A673 (cell line): Measurements from ENCODE around the gene CPZ.

Source experiments
- EZH2 ChIP-seq: fragments of 200-600 bp; sonication (generic); IDR thresholded peaks from 2 replicates; pipeline ENCODE4 v1.6.1; 2017; ENCODE audit warnings: borderline replicate concordance, low read depth, mild to moderate bottlenecking, mixed read lengths, antibody characterized with exemption, low read length; ENCODE audit not compliant: poor library complexity, severe bottlenecking
- TF ChIP-seq, protein P1 (sequence below): fragments of 300-800, 200-600 bp; sonication (generic); conservative IDR thresholded peaks from 2 replicates; pipeline ENCODE4 v1.5.1; 2017; ENCODE audit warnings: low read depth, mild to moderate bottlenecking, antibody characterized with exemption, low read length, moderate library complexity, mixed read lengths

DNA sequence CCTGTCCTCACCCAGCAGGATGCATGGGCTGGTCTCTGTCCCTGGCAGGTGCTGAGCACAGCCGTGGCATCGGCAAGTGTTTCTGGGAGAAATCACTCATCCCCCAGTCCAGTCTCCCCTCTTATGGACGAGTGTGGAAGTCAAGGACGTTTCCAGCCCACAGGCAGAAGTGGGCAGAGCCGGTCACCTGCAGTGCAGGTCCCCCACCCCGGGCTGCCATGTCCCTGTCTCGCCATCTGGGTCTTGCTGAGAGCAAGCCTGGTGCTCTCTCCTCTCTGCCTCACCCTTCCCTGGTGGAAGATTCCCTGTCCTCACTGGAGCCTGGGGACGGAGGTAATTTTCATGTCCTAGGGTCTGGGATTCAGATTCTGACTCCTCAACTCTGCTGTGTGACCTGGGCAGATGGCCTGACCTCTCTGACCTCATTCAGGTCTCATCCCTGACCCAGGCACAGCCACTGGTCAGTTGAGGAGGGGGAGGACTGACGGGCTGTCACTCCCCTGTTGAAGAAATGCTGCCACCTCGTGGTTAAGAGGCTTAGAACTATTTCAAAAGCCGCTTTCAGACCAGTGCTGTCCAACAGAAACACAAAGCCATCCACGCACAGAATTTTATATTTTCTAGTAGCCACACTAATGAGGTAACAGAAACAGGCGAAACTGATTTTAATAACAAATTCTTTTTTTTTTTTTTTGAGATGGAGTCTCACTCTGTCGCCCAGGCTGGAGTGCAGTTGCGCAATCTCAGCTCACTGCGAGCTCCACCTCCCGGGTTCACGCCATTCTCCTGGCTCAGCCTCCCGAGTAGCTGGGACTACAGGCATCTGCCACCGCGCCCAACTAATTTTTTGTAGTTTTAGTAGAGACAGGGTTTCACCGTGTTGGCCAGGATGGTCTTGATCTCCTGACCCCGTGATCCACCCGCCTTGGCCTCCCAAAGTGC lies 1.8 kb downstream of the CPZ start:
- TF ChIP-seq, protein P1, sequence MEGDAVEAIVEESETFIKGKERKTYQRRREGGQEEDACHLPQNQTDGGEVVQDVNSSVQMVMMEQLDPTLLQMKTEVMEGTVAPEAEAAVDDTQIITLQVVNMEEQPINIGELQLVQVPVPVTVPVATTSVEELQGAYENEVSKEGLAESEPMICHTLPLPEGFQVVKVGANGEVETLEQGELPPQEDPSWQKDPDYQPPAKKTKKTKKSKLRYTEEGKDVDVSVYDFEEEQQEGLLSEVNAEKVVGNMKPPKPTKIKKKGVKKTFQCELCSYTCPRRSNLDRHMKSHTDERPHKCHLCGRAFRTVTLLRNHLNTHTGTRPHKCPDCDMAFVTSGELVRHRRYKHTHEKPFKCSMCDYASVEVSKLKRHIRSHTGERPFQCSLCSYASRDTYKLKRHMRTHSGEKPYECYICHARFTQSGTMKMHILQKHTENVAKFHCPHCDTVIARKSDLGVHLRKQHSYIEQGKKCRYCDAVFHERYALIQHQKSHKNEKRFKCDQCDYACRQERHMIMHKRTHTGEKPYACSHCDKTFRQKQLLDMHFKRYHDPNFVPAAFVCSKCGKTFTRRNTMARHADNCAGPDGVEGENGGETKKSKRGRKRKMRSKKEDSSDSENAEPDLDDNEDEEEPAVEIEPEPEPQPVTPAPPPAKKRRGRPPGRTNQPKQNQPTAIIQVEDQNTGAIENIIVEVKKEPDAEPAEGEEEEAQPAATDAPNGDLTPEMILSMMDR = peak; percentile 76
- no peak for TF ChIP-seq EZH2
